HG03571 (cell line): ENCODE results near the gene ATP1A2.
"Not testable (repeated sequence)": the region's sequence is repeated elsewhere in the genome, so short reads cannot be mapped to it uniquely, and the experiment has no call there.

ENCODE experiments used
- ATAC-seq: cut with Tn5 transposase; IDR thresholded peaks from one replicate; pipeline ENCODE4 v1.9.1; 2021; ENCODE audit not compliant: unreplicated experiment

Gene ATP1A2

DNA sequence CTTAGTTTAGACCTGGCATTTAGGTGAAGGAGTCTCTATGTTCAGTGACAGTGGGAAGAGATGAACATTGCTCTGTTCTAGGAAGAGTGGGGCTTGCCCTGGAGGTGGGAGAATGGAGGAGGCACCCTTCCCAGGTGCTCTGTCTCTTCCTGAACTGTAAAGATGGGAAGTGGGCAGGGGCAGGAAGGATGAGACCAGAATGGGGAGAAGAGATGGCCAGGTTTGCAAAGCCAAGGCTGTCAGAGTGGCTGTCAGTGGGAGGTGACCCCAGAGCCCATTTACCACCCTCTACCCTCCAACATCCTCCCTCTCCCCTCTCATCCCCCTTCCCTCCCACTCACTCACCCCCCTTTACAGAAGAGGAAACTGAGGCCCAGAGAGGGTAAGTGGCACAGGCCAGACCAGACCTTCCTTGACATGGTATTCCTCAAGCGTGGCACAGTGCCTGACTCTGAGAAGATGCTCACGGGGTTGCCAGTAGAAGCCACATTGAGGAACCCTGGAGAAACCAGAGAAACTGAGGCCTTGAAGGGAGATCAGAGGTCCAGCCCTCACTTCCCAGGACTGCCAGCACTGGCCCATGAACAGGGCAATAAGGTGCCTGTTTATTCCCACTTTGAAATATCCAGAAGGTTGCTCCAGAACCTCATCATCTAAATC, 15.7 kb upstream of the ATP1A2 start:
- ATAC-seq, result no peak

GRCh38 chr1:160101037-160101716, 14.4 kb upstream of the ATP1A2 start:
- ATAC-seq, result no peak

DNA sequence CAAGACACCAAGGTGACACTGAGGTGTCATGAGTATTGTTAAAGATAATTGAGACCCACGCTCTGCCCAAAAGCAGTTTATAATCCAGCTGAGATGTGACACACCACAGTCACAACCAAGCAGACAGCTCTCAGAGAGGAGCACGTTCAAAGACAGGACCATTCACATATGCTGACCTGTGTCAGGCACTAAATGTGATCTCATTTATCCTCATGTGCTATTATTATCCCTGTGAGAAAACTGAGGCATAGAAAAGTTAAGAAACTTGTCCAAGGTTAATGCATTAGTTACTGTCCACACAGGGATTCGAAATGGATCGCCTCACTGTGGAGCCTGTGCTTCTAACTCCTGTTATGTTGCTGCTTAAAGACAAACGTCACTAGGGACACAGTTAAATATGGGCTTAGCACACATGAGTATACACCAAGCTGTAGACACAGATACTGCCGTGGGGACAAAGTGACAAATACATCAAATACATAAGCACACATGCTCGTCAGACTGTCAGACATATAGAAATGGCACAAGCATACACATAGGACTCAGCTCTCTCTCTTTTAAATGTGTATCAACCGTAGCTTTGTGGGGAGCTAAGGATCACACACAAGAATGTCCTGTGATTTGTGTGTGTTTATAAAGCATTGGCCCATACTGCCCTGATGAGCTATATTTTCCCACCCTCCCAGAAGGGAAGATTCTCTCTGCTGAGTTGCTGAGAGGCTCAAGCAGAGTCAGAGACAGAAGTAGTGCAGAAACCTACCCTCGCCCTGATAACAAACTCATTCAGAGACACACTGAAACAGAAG, 13.6 kb upstream of the ATP1A2 start:
- ATAC-seq, result no peak

DNA sequence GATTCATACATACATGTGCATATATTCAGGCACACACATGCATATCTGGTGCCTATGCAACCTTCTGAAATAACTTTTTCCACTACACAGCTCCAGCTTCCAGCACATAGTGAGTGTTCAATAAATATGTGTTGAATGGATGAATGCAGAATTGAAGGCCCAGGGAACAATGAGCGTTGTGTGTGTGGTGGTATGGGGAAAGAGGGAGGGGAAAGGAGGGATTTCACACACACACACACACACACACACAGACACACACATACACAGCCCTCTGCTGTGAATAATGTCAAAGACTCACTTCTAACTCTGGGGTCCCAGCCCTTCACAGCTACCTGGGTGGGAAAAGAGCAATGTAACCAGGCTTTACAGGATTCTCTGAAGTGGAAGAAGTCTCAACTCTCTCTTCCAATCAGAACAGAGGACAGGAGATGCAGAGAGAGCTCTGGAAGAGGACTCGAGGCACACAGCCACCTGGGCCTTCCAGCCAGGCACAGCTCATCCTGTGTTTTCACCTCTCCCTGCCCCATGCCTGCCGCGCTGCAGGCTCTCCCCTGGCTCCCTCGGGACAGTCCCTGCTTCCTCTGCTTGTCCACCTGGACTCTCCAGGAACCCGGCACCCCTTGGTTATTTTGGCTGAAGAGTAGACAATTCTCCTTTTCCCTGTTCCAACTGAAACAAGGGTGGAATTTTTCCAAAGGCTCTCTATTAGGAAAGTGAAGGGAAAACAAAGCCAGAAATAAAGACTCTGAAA, 11.7 kb upstream of the ATP1A2 start:
- ATAC-seq, result no peak

DNA sequence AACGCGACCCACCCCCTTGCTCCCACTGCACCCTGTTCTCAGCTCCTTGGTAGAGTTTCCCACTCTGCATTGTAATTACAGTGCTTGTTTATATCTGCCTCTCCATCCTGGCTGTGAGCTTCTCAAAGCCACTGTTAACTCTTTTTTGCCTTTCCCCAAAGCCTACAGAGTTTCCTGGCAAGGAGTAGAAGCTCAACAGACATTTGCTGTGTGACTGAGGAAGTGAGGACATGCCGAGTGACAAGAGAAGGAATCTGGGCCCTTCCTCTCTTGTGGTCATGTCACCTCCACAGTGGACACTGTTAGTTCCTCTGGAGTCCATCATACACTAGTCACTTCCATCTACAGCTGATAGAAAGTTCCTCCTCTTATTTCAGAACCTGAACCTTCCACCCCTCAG, 11.1 kb upstream of the ATP1A2 start:
- no peak for ATAC-seq

DNA sequence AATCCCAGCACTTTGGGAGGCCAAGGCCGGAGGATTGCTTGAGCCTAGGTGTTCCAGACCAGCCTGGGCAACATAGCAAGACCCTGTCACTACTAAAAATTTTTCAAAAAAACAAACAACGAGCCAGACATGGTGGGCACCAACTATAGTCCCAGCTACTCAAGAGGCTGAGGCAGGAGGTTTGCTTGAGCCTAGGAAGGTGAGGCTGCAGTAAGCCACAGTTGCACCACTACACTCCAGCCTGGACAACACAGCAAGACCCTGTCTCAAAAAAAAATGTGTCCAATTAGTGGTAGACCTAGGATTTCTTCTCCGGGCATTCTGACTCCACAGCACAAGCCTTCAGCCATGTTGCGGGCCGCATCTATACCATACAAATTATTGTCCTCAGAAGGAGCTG, 10.4 kb upstream of the ATP1A2 start:
- no peak for ATAC-seq

DNA sequence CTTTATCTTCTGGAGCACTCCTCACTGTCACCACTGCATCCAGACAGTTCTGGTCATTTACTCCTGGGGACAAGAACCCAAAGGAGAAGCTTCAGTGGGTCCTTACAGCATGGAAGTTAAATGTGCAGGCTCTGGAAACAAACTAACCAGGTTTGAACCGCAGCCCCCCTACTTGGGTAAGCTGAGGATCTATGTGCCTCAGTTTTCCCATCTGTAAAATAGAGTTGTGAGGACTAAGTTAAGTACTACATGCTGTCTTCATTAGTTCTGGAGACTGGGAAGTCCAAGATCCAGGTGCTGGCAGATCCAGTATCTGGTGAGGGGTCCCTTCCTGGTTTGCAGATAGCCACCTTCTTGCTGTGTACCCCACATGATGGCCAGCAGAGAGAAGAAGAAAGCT, 8.0 kb upstream of the ATP1A2 start:
- ATAC-seq, result no peak

- ATAC-seq, result no peak
Observed at GRCh38 chr1:160108888-160109662, 6.5 kb upstream of the ATP1A2 start.

DNA sequence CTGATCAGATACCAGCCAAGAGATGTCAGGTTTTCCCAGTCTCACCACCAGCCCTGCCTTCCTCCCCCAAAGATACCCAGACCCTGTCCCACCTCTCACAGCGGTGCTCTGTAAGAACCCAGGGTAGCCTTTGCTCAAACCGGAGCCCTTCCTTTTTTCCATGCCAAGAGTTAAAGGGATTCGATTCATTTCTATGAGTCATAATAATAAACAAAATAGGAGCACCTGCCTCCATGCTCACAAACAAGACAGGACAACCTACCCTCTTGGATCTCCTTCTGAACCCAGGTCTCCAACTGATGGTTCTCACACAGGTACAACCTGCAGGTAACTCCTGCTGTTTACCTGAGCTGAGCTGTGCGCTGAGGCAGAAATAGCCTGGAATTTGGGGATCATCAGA, 5.9 kb upstream of the ATP1A2 start:
- ATAC-seq, result no peak

DNA sequence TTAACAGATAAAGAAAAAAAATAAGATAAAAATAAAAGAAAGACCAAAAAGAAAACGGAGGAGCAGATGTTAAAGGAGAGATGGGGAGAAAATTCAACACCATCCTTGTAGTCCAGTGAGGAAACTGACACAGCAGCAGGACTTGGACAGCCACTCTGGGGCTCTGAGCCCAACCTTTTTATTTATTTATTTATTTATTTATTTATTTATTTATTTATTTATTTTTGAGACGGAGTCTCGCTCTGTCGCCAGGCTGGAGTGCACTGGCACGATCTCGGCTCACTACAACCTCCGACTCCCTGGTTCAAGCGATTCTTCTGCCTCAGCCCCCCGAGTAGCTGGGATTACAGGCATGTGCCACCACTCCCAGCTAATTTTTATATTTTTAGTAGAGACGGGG, 4.1 kb upstream of the ATP1A2 start:
- ATAC-seq, result not testable (repeated sequence)

DNA sequence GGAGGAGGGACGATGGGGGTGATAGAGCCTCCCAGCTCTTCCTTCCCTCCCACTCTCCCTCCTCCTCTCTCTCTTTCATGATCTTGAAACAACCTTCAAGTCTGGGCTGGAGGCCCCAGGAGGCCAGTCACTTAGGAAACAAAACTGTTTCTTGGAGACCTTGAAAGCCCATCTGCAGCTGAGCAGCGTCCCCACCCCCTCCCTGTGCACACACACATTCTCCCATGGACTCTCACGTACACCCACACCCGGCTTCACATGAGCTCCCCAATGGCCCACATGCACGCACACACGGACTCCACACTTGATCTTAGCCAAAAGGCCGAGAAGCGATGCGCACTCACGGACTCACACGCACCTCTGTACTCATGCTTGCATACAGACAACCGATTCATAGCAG, 3.2 kb upstream of the ATP1A2 start:
- ATAC-seq, result no peak

- no peak for ATAC-seq
Observed at GRCh38 chr1:160113407-160113806, 2.2 kb upstream of the ATP1A2 start.

DNA sequence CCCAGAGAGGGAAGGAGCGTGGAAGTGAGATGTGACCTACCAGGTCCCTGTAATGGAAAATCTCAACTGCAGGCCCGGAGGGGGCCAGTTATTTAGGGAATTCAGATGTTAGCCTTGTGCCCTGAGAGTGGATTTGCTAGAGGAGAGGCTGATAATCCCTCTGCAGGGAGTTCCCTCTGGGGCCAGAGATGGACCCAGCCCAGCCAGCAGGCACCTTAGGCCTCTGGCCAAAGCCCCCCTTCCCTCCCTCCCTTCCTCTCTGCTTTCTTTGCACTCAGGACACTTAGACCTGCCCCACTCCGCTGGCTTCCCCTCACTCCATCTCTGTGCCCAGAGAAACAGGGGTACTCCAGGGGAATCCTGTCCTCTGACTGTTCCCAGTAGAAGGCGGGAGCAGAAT, 1.5 kb upstream of the ATP1A2 start:
- no peak for ATAC-seq

DNA sequence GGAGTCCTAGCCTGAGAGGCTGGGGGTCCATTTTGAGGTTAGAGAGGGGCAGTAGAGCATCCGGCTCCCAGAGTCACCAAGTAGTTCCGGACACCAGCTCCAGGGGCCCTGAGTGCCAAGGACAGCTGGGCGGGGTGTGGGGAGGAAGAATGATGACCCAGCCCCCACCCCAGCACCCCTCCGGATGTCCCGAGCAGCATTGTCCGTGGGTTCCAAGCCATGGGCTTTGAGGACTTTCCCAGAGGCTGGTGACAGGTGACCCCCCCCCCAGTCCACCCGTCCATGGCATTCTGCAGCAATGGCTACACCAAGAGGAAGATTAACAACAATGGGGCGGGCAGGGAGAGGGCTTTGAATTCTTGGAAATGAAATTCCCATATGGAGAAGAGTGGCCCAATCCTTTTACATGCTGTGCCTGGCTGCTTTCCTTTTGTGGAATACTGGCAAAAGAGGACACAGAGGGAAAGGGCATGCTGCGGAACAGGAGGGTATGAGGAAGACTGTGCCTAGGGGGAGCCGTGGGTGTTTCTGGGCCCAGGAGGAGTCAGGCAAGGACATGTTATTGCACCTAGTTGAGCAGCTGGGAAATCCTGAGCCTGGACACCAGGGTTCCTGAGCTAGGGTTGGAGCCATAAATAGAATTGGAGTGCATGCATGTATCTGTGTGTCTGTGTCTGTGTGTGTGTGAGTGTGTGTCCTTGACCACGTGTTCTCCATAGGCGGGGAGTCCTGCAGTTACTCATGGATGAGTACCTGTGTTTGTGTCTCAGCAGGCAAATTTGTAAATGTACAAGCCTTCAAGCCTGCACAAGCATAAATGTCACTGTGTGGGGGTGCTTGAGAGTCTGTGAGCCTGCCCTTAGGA, 956 bp downstream of the ATP1A2 start:
- ATAC-seq, result no peak

DNA sequence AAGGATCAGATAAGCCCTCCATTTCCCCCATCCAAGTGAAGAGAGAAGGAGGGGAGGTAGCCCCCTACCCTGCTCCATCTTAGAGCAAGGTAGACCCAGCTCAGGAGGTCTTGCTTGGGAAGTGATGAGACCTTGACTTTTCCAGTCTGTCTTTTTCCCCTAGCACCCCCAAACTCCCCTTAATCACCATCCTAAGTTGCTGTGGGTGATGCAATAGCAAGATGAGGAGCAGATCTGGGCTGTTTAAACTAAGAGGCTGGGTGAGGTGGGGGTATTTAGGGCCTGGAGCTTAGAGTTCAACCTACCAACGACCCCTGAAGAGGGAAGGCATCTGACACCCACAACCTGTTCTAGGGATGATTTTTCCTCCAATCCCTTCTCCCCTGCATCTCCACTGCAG, 1.7 kb downstream of the ATP1A2 start:
- ATAC-seq, result no peak

DNA sequence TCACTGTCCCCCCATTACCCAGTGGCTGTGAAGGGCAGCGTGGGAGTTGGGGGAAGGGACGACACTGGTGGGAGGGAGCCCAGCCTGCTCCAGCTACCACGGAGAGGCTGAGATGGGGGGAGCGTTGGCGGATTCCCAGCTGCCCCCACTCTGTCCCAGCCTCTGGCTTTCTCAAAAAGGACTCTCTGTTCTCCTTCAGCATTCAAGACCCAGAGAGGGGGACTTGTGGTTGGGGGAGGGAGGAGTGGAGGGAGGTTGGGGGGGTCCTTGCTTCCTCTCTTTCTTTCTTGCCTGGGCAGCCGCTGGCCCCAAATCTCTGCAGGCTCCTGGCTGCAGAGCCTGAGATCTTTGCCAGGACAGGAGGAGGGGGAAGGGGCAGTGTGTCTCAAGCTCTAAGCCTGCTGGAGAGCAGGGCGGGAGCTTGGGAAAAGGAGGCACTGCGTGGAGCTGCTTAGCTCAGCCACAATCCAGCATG, 2.2 kb downstream of the ATP1A2 start:
- ATAC-seq, result no peak

DNA sequence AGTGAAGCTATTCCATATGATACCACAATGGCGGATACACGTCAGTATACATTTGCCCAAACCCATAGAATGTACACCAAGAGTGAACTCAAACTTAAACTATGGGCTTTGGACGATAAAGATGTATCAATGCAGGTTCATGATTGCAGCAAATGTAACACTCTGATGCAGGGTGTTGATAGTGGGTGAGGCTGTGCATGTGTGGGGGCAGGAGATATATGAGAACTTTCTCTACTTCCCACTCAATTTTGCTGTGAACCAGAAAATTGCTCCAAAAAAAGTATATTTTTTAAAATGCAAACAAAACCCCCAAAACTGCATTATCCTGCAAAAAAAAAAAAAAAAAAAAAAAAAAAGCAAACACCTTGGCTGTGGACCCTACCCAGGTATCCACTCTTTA, 3.4 kb downstream of the ATP1A2 start:
- ATAC-seq, result no peak

GRCh38 chr1:160120797-160121196, 5.2 kb downstream of the ATP1A2 start:
- ATAC-seq, result no peak

- no peak for ATAC-seq
Observed at GRCh38 chr1:160121388-160121787, 5.8 kb downstream of the ATP1A2 start.
